NCI-H146 treated with DMSO at 0.1 percent for 48 hours (cell line): ENCODE results near the gene ARHGEF25.
"Not testable (repeated sequence)": the region's sequence is repeated elsewhere in the genome, so short reads cannot be mapped to it uniquely, and the experiment has no call there.

Experiments
- DNase-seq: peaks from one replicate; lab custom pipeline; 2025; ENCODE audit not compliant: unreplicated experiment; lab: John Stamatoyannopoulos, UW

The ARHGEF25 gene

GRCh38 chr12:57632958-57633840 lies 22.0 kb downstream of the ARHGEF25 start, which contains the start of gene B4GALNT1:
TSS of gene B4GALNT1 (minus strand) at chr12:57633201. CDS start at chr12:57632132, 1,069 bp downstream.
- DNase-seq: peak; percentile 71

- DNase-seq: not testable (repeated sequence)
Observed at GRCh38 chr12:57636731-57637130, 25.5 kb downstream of the ARHGEF25 start.

GRCh38 chr12:57637364-57637763 lies 26.1 kb downstream of the ARHGEF25 start:
- DNase-seq: no peak

GRCh38 chr12:57638096-57638495 lies 26.9 kb downstream of the ARHGEF25 start:
- DNase-seq: no peak

- DNase-seq: no peak
Observed at GRCh38 chr12:57640175-57641042, 29.2 kb downstream of the ARHGEF25 start.

- DNase-seq: peak; percentile 2
Observed at GRCh38 chr12:57641699-57642442, 30.6 kb downstream of the ARHGEF25 start.

- not testable (repeated sequence) for DNase-seq
Observed at GRCh38 chr12:57645990-57646658, 34.9 kb downstream of the ARHGEF25 start.

GRCh38 chr12:57646659-57647049 lies 35.4 kb downstream of the ARHGEF25 start:
- DNase-seq: not testable (repeated sequence)

- no peak for DNase-seq
Observed at GRCh38 chr12:57654042-57654441, 42.8 kb downstream of the ARHGEF25 start.

- no peak for DNase-seq
Observed at GRCh38 chr12:57655541-57656240, 44.5 kb downstream of the ARHGEF25 start.

GRCh38 chr12:57656408-57656807 lies 45.2 kb downstream of the ARHGEF25 start:
- not testable (repeated sequence) for DNase-seq

GRCh38 chr12:57657744-57658143 lies 46.5 kb downstream of the ARHGEF25 start:
- DNase-seq: no peak

GRCh38 chr12:57658890-57659289 lies 47.7 kb downstream of the ARHGEF25 start:
- no peak for DNase-seq

- DNase-seq: no peak
Observed at GRCh38 chr12:57661376-57661775, 50.1 kb downstream of the ARHGEF25 start.

- not testable (repeated sequence) for DNase-seq
Observed at GRCh38 chr12:57665066-57665820, 54.0 kb downstream of the ARHGEF25 start.
